Natural killer cell (primary cell): ENCODE data around the gene CTNNA2. TPM values are rescaled to one million over a fixed set of nuclear protein-coding genes. Genes with fewer than 3 reads are reported as not detected.

Experiments used
- ATAC-seq, 3 donors: fragments of 150-1000 bp in 2 of 3; fragments of 200-7000 bp in 1 of 3; cut with Tn5 transposase; 1 replicate in 1 of 3; 2 replicates in 2 of 3; pipeline ENCODE4 v1.10.0; 2021; ENCODE audit warnings: mild to moderate bottlenecking in 2 of 3, moderate library complexity in 2 of 3
- DNase-seq, 2 donors: peaks; one replicate each; pipeline versions ENCODE4 v3.0.0 to v3.0.0-alpha.2; 2013 to 2021; ENCODE audit warnings: mixed read lengths in 1 of 2
- H3K27ac ChIP-seq: one replicate; pipeline ENCODE4 v1.5.1; 2013; ENCODE audit warnings: mild to moderate bottlenecking, low read length
- H3K27me3 ChIP-seq: one replicate; pipeline ENCODE4 v1.6.1; 2013; ENCODE audit warnings: low read length; ENCODE audit not compliant: control insufficient read depth, insufficient read depth
- H3K36me3 ChIP-seq: one replicate; pipeline ENCODE4 v1.6.1; 2013; ENCODE audit warnings: low read length; ENCODE audit not compliant: control insufficient read depth, insufficient read depth
- H3K4me1 ChIP-seq: one replicate; pipeline ENCODE4 v1.6.1; 2013; ENCODE audit warnings: low read length; ENCODE audit not compliant: control insufficient read depth, insufficient read depth
- H3K4me3 ChIP-seq: one replicate; pipeline ENCODE4 v1.5.1; 2013; ENCODE audit warnings: low read length
- H3K9me3 ChIP-seq: one replicate; pipeline ENCODE4 v1.6.1; 2013; ENCODE audit warnings: low read length; ENCODE audit not compliant: control insufficient read depth, insufficient read depth
- H3K27ac Mint-ChIP-seq, 2 donors: one replicate each; pipeline ENCODE4 v1.8.0; 2022; ENCODE audit warnings: mild to moderate bottlenecking in 2 of 2, mixed read lengths in 2 of 2, moderate library complexity in 1 of 2
- H3K27me3 Mint-ChIP-seq, 2 donors: one replicate each; pipeline ENCODE4 v1.8.0; 2022; ENCODE audit warnings: low read depth in 2 of 2, mixed read lengths in 2 of 2
- H3K36me3 Mint-ChIP-seq: one replicate; pipeline ENCODE4 v1.8.0; 2022; ENCODE audit warnings: mixed read lengths
- H3K4me1 Mint-ChIP-seq, 2 donors: one replicate each; pipeline ENCODE4 v1.8.0; 2022; ENCODE audit warnings: mixed read lengths in 2 of 2
- H3K4me3 Mint-ChIP-seq: one replicate; pipeline ENCODE4 v1.8.0; 2022; ENCODE audit warnings: mild to moderate bottlenecking, moderate library complexity, mixed read lengths
- H3K9me3 Mint-ChIP-seq, 2 donors: one replicate each; pipeline ENCODE4 v1.8.0; 2022; ENCODE audit warnings: mixed read lengths in 2 of 2
- CTCF ChIP-seq: fragments of 200-600 bp; IDR thresholded peaks from one replicate; pipeline ENCODE4 v1.8.0; 2022; ENCODE audit warnings: antibody characterized with exemption
- WGBS: methylation state at CpG from one replicate; pipeline ENCODE4 v1.1.7; 2013; ENCODE audit warnings: missing lambda C conversion rate; ENCODE audit not compliant: insufficient coverage; 5-methylcytosine and 5-hydroxymethylcytosine counted together
- intact Hi-C: fragments of 100-400 bp; cut with micrococcal nuclease; formaldehyde crosslinking; loops from one replicate; pipeline ENCODE4 v1.14.2; 2022
- total RNA-seq, 4 donors: library from RNA; stranded (reverse); fragments of 120-200 nt in 1 of 4; gene quantifications; one replicate each; pipeline versions ENCODE4 v1.2.3 to v1.2.4, GENCODE V29; 2013 to 2022

CTNNA2 gene
- total RNA-seq, 3 donors from 2014 or later (not counting 1 experiment from before 2014, with no cell fraction given) = not detected

GRCh38 chr2:80168037-80168436 lies 655.2 kb downstream of the CTNNA2 start:
- Histone ChIP-seq H3K27ac (no peak overlapping the region), H3K9me3 (peaks cover 16% of the 10 kb centered on the region), H3K36me3 (no peaks in the 10 kb centered on the region), H3K27me3 (no peaks in the 10 kb centered on the region), H3K4me1 (no peaks in the 10 kb centered on the region), H3K4me3 (no peak overlapping the region)
- H3K9me3 Mint-ChIP-seq = peaks cover 9 to 12% of the 10 kb centered on the region in 2 donors
- no peaks in the 10 kb centered on the region for H3K4me1 Mint-ChIP-seq
- H3K27me3 Mint-ChIP-seq = no peaks in the 10 kb centered on the region
- DNase-seq (no peak), ATAC-seq (no peak)
- intact Hi-C loops = no loop called here
- no peak overlapping the region for H3K4me3 Mint-ChIP-seq
- WGBS = 28% methylated on average over 2 of the region's 2 CpGs
- no peak for TF ChIP-seq CTCF
- no peak overlapping the region for H3K27ac Mint-ChIP-seq
- H3K36me3 Mint-ChIP-seq = peaks cover 8% of the 10 kb centered on the region

GRCh38 chr2:80168801-80169200 lies 656.0 kb downstream of the CTNNA2 start:
- Histone ChIP-seq H3K4me1 (no peaks in the 10 kb centered on the region), H3K27me3 (no peaks in the 10 kb centered on the region), H3K27ac (no peak overlapping the region), H3K4me3 (no peak overlapping the region), H3K9me3 (peaks cover 16% of the 10 kb centered on the region), H3K36me3 (no peaks in the 10 kb centered on the region)
- Mint-ChIP-seq H3K36me3 (peaks cover 8% of the 10 kb centered on the region), H3K27ac (no peak overlapping the region), H3K9me3 (peaks cover 6 to 14% of the 10 kb centered on the region in 2 donors), H3K4me1 (no peaks in the 10 kb centered on the region), H3K4me3 (no peak overlapping the region), H3K27me3 (no peaks in the 10 kb centered on the region)
- WGBS = 88% methylated on average over 7 of the region's 7 CpGs
- intact Hi-C loops = no loop called here
- no peak for DNase-seq
- no peak for TF ChIP-seq CTCF
- no peak for ATAC-seq

- DNase-seq = no peak
- peaks cover 6% of the 10 kb centered on the region for H3K36me3 Mint-ChIP-seq
- Histone ChIP-seq H3K36me3 (no peaks in the 10 kb centered on the region), H3K4me3 (no peak overlapping the region), H3K27ac (no peak overlapping the region), H3K27me3 (no peaks in the 10 kb centered on the region), H3K9me3 (peaks cover 20% of the 10 kb centered on the region), H3K4me1 (no peaks in the 10 kb centered on the region)
- intact Hi-C loops = no loop called here
- H3K4me3 Mint-ChIP-seq = no peak overlapping the region
- no peak for ATAC-seq
- peaks cover 12 to 15% of the 10 kb centered on the region in 2 donors for H3K9me3 Mint-ChIP-seq
- no peak for TF ChIP-seq CTCF
- WGBS = no CpG with 5 or more reads among the region's 3 CpGs
- H3K27ac Mint-ChIP-seq = no peak overlapping the region
- H3K27me3 Mint-ChIP-seq = no peaks in the 10 kb centered on the region
- no peaks in the 10 kb centered on the region for H3K4me1 Mint-ChIP-seq
Observed at GRCh38 chr2:80169811-80170594, 657.2 kb downstream of the CTNNA2 start.

- intact Hi-C loops = no loop called here
- peaks cover 10 to 17% of the 10 kb centered on the region in 2 donors for H3K9me3 Mint-ChIP-seq
Observed at GRCh38 chr2:80185091-80185490, 672.2 kb downstream of the CTNNA2 start.

More at GRCh38 chr2:80185091-80185490, 672.2 kb downstream of the CTNNA2 start:
- H3K9me3 ChIP-seq = peaks cover 6% of the 10 kb centered on the region
- 55% methylated on average over 2 of the region's 2 CpGs for WGBS
- no peak overlapping the region for H3K4me3 ChIP-seq
- H3K27ac ChIP-seq = no peak overlapping the region
- no peaks in the 10 kb centered on the region for H3K4me1 Mint-ChIP-seq
- H3K27ac Mint-ChIP-seq = no peak overlapping the region
- H3K36me3 Mint-ChIP-seq = peaks cover 6% of the 10 kb centered on the region
- no peaks in the 10 kb centered on the region for H3K36me3 ChIP-seq
- H3K27me3 Mint-ChIP-seq = no peaks in the 10 kb centered on the region
- no peaks in the 10 kb centered on the region for H3K4me1 ChIP-seq
- TF ChIP-seq CTCF = no peak
- no peaks in the 10 kb centered on the region for H3K27me3 ChIP-seq
- DNase-seq (no peak), ATAC-seq (no peak)
- H3K4me3 Mint-ChIP-seq = no peak overlapping the region
